ENCODE results near the gene AKT2. TPM values are rescaled to one million over a fixed set of nuclear protein-coding genes. Genes with fewer than 3 reads are reported as not detected.

The AKT2 gene
- total RNA-seq, 1 experiment from 2014 or later = 108 TPM

- H3K36me3 Mint-ChIP-seq (ENCODE audit: insufficient read depth, unreplicated experiment) = peaks cover 24% of the 10 kb centered on the region
- CTCF ChIA-PET = interaction anchor here (0.6 to 2.0 kb wide), 6 partner anchors 8 to 1174 kb away, joined by 3 to 10 read pairs (median 3); no protein-coding TSS in a partner anchor
- POLR2A ChIA-PET = interaction anchor here (0.5 kb wide), 1 partner anchor 86 kb away, joined by 3 read pairs; no protein-coding TSS in a partner anchor
- intact Hi-C loops (cut with micrococcal nuclease) = no loop called here
- no peak for DNase-seq (ENCODE audit: unreplicated experiment)
- H3K9me3 Mint-ChIP-seq (ENCODE audit: unreplicated experiment) = no peaks in the 10 kb centered on the region
- TF ChIP-seq, protein P1, sequence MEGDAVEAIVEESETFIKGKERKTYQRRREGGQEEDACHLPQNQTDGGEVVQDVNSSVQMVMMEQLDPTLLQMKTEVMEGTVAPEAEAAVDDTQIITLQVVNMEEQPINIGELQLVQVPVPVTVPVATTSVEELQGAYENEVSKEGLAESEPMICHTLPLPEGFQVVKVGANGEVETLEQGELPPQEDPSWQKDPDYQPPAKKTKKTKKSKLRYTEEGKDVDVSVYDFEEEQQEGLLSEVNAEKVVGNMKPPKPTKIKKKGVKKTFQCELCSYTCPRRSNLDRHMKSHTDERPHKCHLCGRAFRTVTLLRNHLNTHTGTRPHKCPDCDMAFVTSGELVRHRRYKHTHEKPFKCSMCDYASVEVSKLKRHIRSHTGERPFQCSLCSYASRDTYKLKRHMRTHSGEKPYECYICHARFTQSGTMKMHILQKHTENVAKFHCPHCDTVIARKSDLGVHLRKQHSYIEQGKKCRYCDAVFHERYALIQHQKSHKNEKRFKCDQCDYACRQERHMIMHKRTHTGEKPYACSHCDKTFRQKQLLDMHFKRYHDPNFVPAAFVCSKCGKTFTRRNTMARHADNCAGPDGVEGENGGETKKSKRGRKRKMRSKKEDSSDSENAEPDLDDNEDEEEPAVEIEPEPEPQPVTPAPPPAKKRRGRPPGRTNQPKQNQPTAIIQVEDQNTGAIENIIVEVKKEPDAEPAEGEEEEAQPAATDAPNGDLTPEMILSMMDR (IDR thresholded peaks at IDR 0.05; ENCODE audit: unreplicated experiment) = no peak
- H3K4me3 Mint-ChIP-seq (ENCODE audit: unreplicated experiment) = no peak overlapping the region
- no peak overlapping the region for H3K27ac Mint-ChIP-seq (ENCODE audit: low read depth, unreplicated experiment)
- H3K27me3 Mint-ChIP-seq (ENCODE audit: insufficient read depth, unreplicated experiment) = no peaks in the 10 kb centered on the region
- no peaks in the 10 kb centered on the region for H3K4me1 Mint-ChIP-seq (ENCODE audit: insufficient read depth, unreplicated experiment)
- no TSS peak for BruUV-seq (replicated peaks)
These were observed 30.8 kb upstream of the AKT2 start for GRCh38 chr19:40315812-40316470.

DNA sequence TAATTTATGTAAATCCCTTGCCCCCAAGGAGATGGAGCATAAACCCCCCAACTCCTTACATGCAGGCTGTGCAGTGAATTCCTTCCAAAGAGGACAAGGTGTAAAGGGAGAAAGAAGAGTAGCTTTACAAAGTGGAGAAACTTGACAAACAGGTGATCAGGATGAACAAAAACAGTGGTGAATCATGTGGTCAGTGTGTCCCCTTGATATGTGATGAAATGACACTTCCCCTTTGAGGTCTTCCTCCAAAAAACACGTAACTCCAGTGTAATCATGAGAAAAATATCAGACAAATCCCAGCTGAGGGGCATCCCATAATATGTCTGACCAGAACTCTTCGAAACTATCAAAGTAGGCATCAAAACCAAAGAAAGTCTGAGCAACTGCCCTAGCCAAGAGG is 29.5 kb upstream of the AKT2 start:
- Mint-ChIP-seq H3K4me1 (ENCODE audit: insufficient read depth, unreplicated experiment) (no peaks in the 10 kb centered on the region), H3K36me3 (ENCODE audit: insufficient read depth, unreplicated experiment) (peaks cover 24% of the 10 kb centered on the region), H3K9me3 (ENCODE audit: unreplicated experiment) (no peaks in the 10 kb centered on the region), H3K27ac (ENCODE audit: low read depth, unreplicated experiment) (no peak overlapping the region), H3K4me3 (ENCODE audit: unreplicated experiment) (no peak overlapping the region), H3K27me3 (ENCODE audit: insufficient read depth, unreplicated experiment) (no peaks in the 10 kb centered on the region)
- no peak for DNase-seq (ENCODE audit: unreplicated experiment)
- ChIA-PET CTCF (interaction anchor here (0.5 to 1.4 kb wide), 3 partner anchors 10 to 256 kb away, joined by 3 to 5 read pairs (median 3); no protein-coding TSS in a partner anchor), POLR2A (interaction anchor here (0.7 kb wide), 1 partner anchor 353 kb away, joined by 3 read pairs; no protein-coding TSS in a partner anchor)
- BruUV-seq (replicated peaks) = no TSS peak
- TF ChIP-seq, protein P1 (IDR thresholded peaks at IDR 0.05; ENCODE audit: unreplicated experiment) = no peak
- intact Hi-C loops (cut with micrococcal nuclease) = no loop called here

DNA sequence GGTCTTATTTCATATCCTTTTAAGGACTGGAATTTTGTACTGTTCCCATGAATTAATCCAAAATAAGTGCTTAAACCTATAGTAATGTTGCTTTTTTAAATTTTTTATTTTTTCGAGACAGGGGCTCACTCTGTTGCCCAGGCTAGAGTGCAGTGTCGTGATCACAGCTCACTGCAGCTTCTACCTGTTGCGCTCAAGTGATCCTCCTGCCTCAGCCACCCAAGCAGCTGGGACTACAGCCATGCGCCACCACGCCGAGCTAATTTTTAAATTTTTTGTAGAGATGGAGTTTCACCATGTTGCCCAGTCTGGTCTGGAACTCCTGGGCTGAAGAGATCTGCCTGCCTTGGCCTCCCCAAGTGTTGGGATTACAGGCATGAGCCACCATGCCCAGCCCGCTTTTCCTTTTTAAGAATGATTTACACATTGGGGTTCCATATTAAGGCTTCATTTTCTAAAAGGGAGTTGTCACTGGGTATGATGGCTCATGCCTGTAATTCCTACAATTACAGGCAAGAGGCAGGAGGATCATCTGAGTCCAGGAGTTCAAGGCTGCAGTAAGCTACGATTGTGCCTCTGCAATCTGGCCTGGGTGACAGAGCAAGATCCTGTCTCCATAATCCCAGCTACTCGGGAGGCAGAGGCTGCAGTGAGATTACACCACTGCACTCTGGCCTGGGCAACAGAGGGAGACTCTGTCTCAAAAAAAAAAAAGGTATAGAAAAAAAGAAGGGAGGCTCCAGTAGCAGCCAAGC is 28.3 kb upstream of the AKT2 start:
- POLR2A ChIA-PET = interaction anchor here (0.7 kb wide), 1 partner anchor 343 kb away, joined by 3 read pairs; no protein-coding TSS in a partner anchor

More for the DNA sequence above, 28.3 kb upstream of the AKT2 start:
- Mint-ChIP-seq H3K27ac (ENCODE audit: low read depth, unreplicated experiment) (no peak overlapping the region), H3K9me3 (ENCODE audit: unreplicated experiment) (no peaks in the 10 kb centered on the region), H3K27me3 (ENCODE audit: insufficient read depth, unreplicated experiment) (no peaks in the 10 kb centered on the region), H3K36me3 (ENCODE audit: insufficient read depth, unreplicated experiment) (peaks cover 18% of the 10 kb centered on the region), H3K4me3 (ENCODE audit: unreplicated experiment) (no peak overlapping the region), H3K4me1 (ENCODE audit: insufficient read depth, unreplicated experiment) (no peaks in the 10 kb centered on the region)
- intact Hi-C loops (cut with micrococcal nuclease) = no loop called here
- DNase-seq (ENCODE audit: unreplicated experiment) = no peak
- CTCF ChIA-PET = interaction anchor here (1.4 kb wide), 1 partner anchor 8 kb away, joined by 5 read pairs; no protein-coding TSS in a partner anchor
- TF ChIP-seq, protein P1 (IDR thresholded peaks at IDR 0.05; ENCODE audit: unreplicated experiment) = no peak
- BruUV-seq (replicated peaks) = no TSS peak

All from MCF 10A (cell line).